HCT116 (cell line): ENCODE data around the gene RFPL1. TPM values are rescaled to one million over a fixed set of nuclear protein-coding genes. Genes with fewer than 3 reads are reported as not detected.

ENCODE experiments used
- ATAC-seq: fragments of 200-7000 bp; cut with Tn5 transposase; 2 replicates; pipeline ENCODE4 v1.9.1; 2020; ENCODE audit warnings: mild to moderate bottlenecking, moderate library complexity
- BruUV-seq: library from RNA; stranded (reverse); fragments of 400-500 nt; replicated peaks from 2 replicates; lab custom pipeline; 2021; lab: Mats Ljungman, UMichigan
- CTCF ChIA-PET: fragments of 300-600 bp; sonication (Branson Sonifier 250); formaldehyde crosslinking; loops from one replicate; lab custom pipeline; 2021; ENCODE audit warnings: antibody characterized with exemption; lab: Charles Lee
- POLR2A ChIA-PET: fragments of 300-600, 350-600 bp; sonication (Branson Sonifier 250); formaldehyde crosslinking; loops from one replicate; lab custom pipeline; 2021; ENCODE audit warnings: antibody characterized with exemption; lab: Charles Lee
- RAD21 ChIA-PET, 2 experiments: fragments of 300-600 bp; sonication (Branson Sonifier 250); formaldehyde crosslinking; loops; one replicate each; lab custom pipeline; 2023; ENCODE audit warnings: low total read pairs in 2 of 2; ENCODE audit not compliant: uncharacterized antibody in 2 of 2, unreplicated experiment in 2 of 2, low non-redundant PET in 1 of 2; lab: Charles Lee
- DNase-seq: peaks from one replicate; pipeline ENCODE4 v3.0.0-alpha.2; 2010; ENCODE audit warnings: low read depth, low spot score
- H2AFZ ChIP-seq: fragments of 200-600 bp; shearing (Covaris generic), sonication (generic); 2 replicates; pipeline ENCODE4 v1.6.1; 2017; ENCODE audit warnings: low read depth, mixed run types, mixed read lengths, antibody characterized with exemption, low read length; ENCODE audit not compliant: poor library complexity, severe bottlenecking
- H3K27ac ChIP-seq: 2 replicates; pipeline ENCODE4 v1.5.1; 2012; ENCODE audit warnings: low read depth, low read length
- H3K27me3 ChIP-seq: fragments of 200-600 bp; sonication (generic); 2 replicates; pipeline ENCODE4 v1.6.1; 2016; ENCODE audit warnings: mixed run types, low read length, mixed read lengths; ENCODE audit not compliant: insufficient read depth
- H3K36me3 ChIP-seq, 2 experiments: fragments of 200-500 bp in 1 of 2; fragments of 200-600 bp in 1 of 2; sonication (Bioruptor generic) in 1 of 2; sonication (generic) in 1 of 2; 2 replicates each; pipeline versions ENCODE4 v1.5.1 to v1.6.1; 2014 to 2016; ENCODE audit warnings: low read length in 2 of 2, inconsistent platforms in 1 of 2, mixed read lengths in 1 of 2, mixed run types in 1 of 2; ENCODE audit not compliant: insufficient read depth in 2 of 2, control insufficient read depth in 1 of 2
- H3K4me1 ChIP-seq, 2 experiments: fragments of 200-600 bp in 1 of 2; sonication (generic) in 1 of 2; 2 replicates each; pipeline versions ENCODE4 v1.5.1 to v1.6.1; 2012 to 2017; ENCODE audit warnings: low read length in 2 of 2, inconsistent platforms in 1 of 2, mild to moderate bottlenecking in 1 of 2, mixed read lengths in 1 of 2, mixed run types in 1 of 2, moderate library complexity in 1 of 2; ENCODE audit not compliant: insufficient read depth in 2 of 2, control insufficient read depth in 1 of 2
- H3K4me2 ChIP-seq: fragments of 200-600 bp; sonication (generic); 2 replicates; pipeline ENCODE4 v1.6.1; 2017; ENCODE audit warnings: mixed run types, low read length, mixed read lengths
- H3K4me3 ChIP-seq, 2 experiments: fragments of 200-600 bp in 1 of 2; sonication (generic) in 1 of 2; replicated peaks in 1 of 2; 2 replicates each; pipeline ENCODE4 v1.5.1; 2011 to 2016; ENCODE audit warnings: low read length in 2 of 2, control low read depth in 1 of 2, low read depth in 1 of 2, mild to moderate bottlenecking in 1 of 2, mixed read lengths in 1 of 2, mixed run types in 1 of 2
- H3K79me2 ChIP-seq: fragments of 200-600 bp; sonication (generic); 2 replicates; pipeline ENCODE4 v1.6.1; 2017; ENCODE audit warnings: mild to moderate bottlenecking, mixed run types, low read length, moderate library complexity, mixed read lengths; ENCODE audit not compliant: insufficient read depth
- H3K9ac ChIP-seq: fragments of 200-600 bp; sonication (generic); 2 replicates; pipeline ENCODE4 v1.6.1; 2016; ENCODE audit warnings: low read length, mixed read lengths
- H3K9me2 ChIP-seq: fragments of 200-600 bp; sonication (generic), shearing (Covaris generic); 2 replicates; pipeline ENCODE4 v1.6.1; 2017; ENCODE audit warnings: mixed run types, mild to moderate bottlenecking, moderate library complexity; ENCODE audit not compliant: insufficient read depth
- H3K9me3 ChIP-seq, 2 experiments: fragments of 200-500 bp in 1 of 2; fragments of 200-600 bp in 1 of 2; sonication (Bioruptor generic) in 1 of 2; sonication (generic) in 1 of 2; 2 replicates each; pipeline ENCODE4 v1.6.1; 2014 to 2017; ENCODE audit warnings: low read length in 2 of 2, mixed read lengths in 2 of 2, inconsistent platforms in 1 of 2, low read depth in 1 of 2, mild to moderate bottlenecking in 1 of 2, mixed run types in 1 of 2, moderate library complexity in 1 of 2; ENCODE audit not compliant: control insufficient read depth in 1 of 2, insufficient read depth in 1 of 2
- H4K20me1 ChIP-seq: fragments of 200-600 bp; sonication (generic), shearing (Covaris generic); 2 replicates; pipeline ENCODE4 v1.6.1; 2017; ENCODE audit warnings: mixed run types, mild to moderate bottlenecking, moderate library complexity; ENCODE audit not compliant: insufficient read depth
- ATF3 ChIP-seq: IDR thresholded peaks from 2 replicates; pipeline ENCODE4 v1.6.1; 2012
- CBX3 ChIP-seq: IDR thresholded peaks from 2 replicates; pipeline ENCODE4 v1.6.1; 2012; ENCODE audit warnings: low read depth
- CTCF ChIP-seq, 3 experiments: fragments of 200-600 bp in 1 of 3; sonication (generic) in 1 of 3; IDR thresholded peaks in 2 of 3; conservative IDR thresholded peaks in 1 of 3; 2 replicates each; pipeline ENCODE4 v1.5.1; 2012 to 2017; ENCODE audit warnings: low read depth in 2 of 3, low read length in 2 of 3, antibody characterized with exemption in 1 of 3, borderline replicate concordance in 1 of 3, control low read depth in 1 of 3, mild to moderate bottlenecking in 1 of 3, mixed read lengths in 1 of 3, mixed run types in 1 of 3, moderate library complexity in 1 of 3; ENCODE audit not compliant: insufficient read depth in 1 of 3
- EGR1 ChIP-seq: IDR thresholded peaks from 2 replicates; pipeline ENCODE4 v1.6.1; 2012; ENCODE audit warnings: low read depth
- ELF1 ChIP-seq: IDR thresholded peaks from 2 replicates; pipeline ENCODE4 v1.6.1; 2012; ENCODE audit warnings: low read depth, borderline replicate concordance
- EZH2 ChIP-seq: fragments of 200-600 bp; sonication (generic); IDR thresholded peaks from 2 replicates; pipeline ENCODE4 v1.6.1; 2017; ENCODE audit warnings: antibody characterized with exemption, mixed run types
- EZH2phosphoT487 ChIP-seq: fragments of 200-600 bp; IDR thresholded peaks from 2 replicates; pipeline ENCODE4 v1.6.1; 2018; ENCODE audit warnings: antibody characterized with exemption, borderline replicate concordance
- FOSL1 ChIP-seq: IDR thresholded peaks from 2 replicates; pipeline ENCODE4 v1.6.1; 2012; ENCODE audit warnings: low read depth
- JUND ChIP-seq: IDR thresholded peaks from 2 replicates; pipeline ENCODE4 v1.6.1; 2012
- SIN3A ChIP-seq: IDR thresholded peaks from 2 replicates; pipeline ENCODE4 v1.6.1; 2012; ENCODE audit warnings: low read depth
- SP1 ChIP-seq: IDR thresholded peaks from 2 replicates; pipeline ENCODE4 v1.6.1; 2012; ENCODE audit warnings: low read depth
- ZBTB33 ChIP-seq: IDR thresholded peaks from 2 replicates; pipeline ENCODE4 v1.6.1; 2011; ENCODE audit warnings: mild to moderate bottlenecking, low read length, moderate library complexity; ENCODE audit not compliant: insufficient replicate concordance; ENCODE audit errors: extremely low read depth
- ZFX ChIP-seq: fragments of 450-650 bp; IDR thresholded peaks from 2 replicates; pipeline ENCODE4 v1.6.1; 2017
- ZNF274 ChIP-seq: fragments of 200-500 bp; sonication (Bioruptor generic); IDR thresholded peaks from 2 replicates; pipeline ENCODE4 v1.6.1; 2014; ENCODE audit warnings: mild to moderate bottlenecking, low read depth, low read length, inconsistent platforms
- intact Hi-C: fragments of 100-400 bp; cut with micrococcal nuclease; formaldehyde crosslinking; loops from 2 replicates; pipeline ENCODE4 v1.10.0; 2022
- total RNA-seq: library from RNA; stranded (reverse); gene quantifications from one replicate; pipeline ENCODE4 v1.2.1, GENCODE V29; 2021; ENCODE audit not compliant: unreplicated experiment
- TF ChIP-seq, protein P1 (sequence below): IDR thresholded peaks from 2 replicates; pipeline ENCODE4 v1.6.1; 2012

The RFPL1 gene
- total RNA-seq, 1 experiment from 2014 or later = not detected

DNA sequence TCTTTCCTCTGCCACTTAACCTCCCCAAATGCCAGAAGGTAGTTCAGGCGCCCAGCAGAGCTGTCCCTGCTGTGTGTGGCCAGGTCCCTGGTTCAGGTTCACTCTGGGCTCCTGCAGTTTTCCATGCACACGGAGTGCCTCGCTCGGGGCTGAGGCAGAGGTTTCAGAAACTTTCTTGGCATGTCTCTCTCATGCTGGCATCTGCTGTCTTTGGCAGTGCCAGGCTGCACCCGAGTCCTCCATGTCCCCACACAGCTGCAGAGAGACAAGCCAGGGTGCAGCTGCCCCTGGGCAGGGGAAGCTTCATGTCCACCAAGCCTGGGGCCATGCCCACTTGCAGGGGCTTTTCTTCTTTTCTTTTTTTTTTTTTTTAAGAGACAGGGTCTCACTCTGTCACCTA is 34.6 kb downstream of the RFPL1 start:
- Histone ChIP-seq H3K4me3 (no peak overlapping the region), H3K9ac (no peak overlapping the region), H4K20me1 (no peaks in the 10 kb centered on the region), H3K27me3 (no peaks in the 10 kb centered on the region; the same call in 1 of the 2 replicates), H3K4me2 (no peak overlapping the region), H3K27ac (no peak overlapping the region), H3K9me3 (no peaks in the 10 kb centered on the region), H3K4me1 (peaks cover 12 to 30% of the 10 kb centered on the region in 2 experiments), H3K9me2 (no peaks in the 10 kb centered on the region), H2AFZ (no peak overlapping the region), H3K79me2 (no peaks in the 10 kb centered on the region), H3K36me3 (no peaks in the 10 kb centered on the region)
- intact Hi-C loops = no loop called here
- DNase-seq (no peak), ATAC-seq (no peak)
- RAD21 ChIA-PET = no interaction called here
- CTCF ChIA-PET = interaction anchor here (1.0 kb wide), 1 partner anchor 9 kb away, joined by 3 read pairs; no protein-coding TSS in a partner anchor
- POLR2A ChIA-PET = no interaction called here
- BruUV-seq = no TSS peak
- TF ChIP-seq SIN3A = no peak
- no peak for TF ChIP-seq FOSL1
- no peak for TF ChIP-seq EZH2phosphoT487

DNA sequence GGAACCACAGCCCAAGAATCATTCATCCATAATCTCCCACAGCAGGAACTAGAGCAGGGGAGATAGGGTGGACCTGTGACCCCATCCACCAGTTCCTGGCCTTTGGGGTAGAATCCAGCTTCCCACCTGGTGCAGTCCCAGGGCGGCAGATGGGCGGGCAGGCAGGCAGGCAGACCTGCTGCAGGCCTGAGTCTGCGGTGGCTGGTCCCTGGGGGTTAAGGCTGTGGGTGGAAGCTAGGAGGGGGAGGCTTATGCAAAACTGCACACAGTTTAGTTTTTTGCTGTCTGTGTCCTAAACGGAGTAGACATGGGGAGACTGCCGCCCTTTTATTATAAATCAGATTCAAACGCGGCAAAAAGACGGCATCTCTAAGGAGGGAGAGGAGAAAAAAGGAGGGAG is 37.2 kb downstream of the RFPL1 start:
- H3K36me3 ChIP-seq = no peaks in the 10 kb centered on the region
- H3K9ac ChIP-seq = no peak overlapping the region
- H2AFZ ChIP-seq = no peak overlapping the region
- no peak for DNase-seq
- no peak overlapping the region for H3K4me2 ChIP-seq
- no peak for TF ChIP-seq ELF1
- TF ChIP-seq CTCF (IDR thresholded peaks at IDR 0.05 in 2 of 3, conservative IDR thresholded peaks at IDR 0.05 in 1 of 3; ENCODE audit: borderline replicate concordance in 1 of 3, insufficient read depth in 1 of 3, low read depth in 2 of 3, low read length in 2 of 3) = no peak
- TF ChIP-seq EGR1 = no peak
- TF ChIP-seq ATF3 = no peak
- TF ChIP-seq, protein P1, sequence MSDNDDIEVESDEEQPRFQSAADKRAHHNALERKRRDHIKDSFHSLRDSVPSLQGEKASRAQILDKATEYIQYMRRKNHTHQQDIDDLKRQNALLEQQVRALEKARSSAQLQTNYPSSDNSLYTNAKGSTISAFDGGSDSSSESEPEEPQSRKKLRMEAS = no peak
- TF ChIP-seq ZNF274 = no peak
- no peak for TF ChIP-seq ZBTB33
- TF ChIP-seq ZFX = no peak
- TF ChIP-seq CBX3 = no peak
- no peak for TF ChIP-seq EZH2
- no peak for TF ChIP-seq JUND
- no peak for TF ChIP-seq SP1
- H3K9me3 ChIP-seq = no peaks in the 10 kb centered on the region
- H3K4me3 ChIP-seq = no peak overlapping the region
- ChIA-PET POLR2A (no interaction called here), CTCF (no interaction called here), RAD21 (no interaction called here)
- peaks cover 4 to 12% of the 10 kb centered on the region in 2 experiments; a peak in 1 of 4 replicates for H3K4me1 ChIP-seq
- no peaks in the 10 kb centered on the region for H3K9me2 ChIP-seq
- H3K27ac ChIP-seq = no peak overlapping the region
- ATAC-seq = no peak
- no peaks in the 10 kb centered on the region; the same call in 1 of the 2 replicates for H3K27me3 ChIP-seq
- no TSS peak for BruUV-seq
- no peaks in the 10 kb centered on the region for H4K20me1 ChIP-seq
- H3K79me2 ChIP-seq = no peaks in the 10 kb centered on the region
- intact Hi-C loops = no loop called here
